ENCODE measurements around the gene GOLGA8B.
A peak's percentile ranks its signal among the peaks of the same experiment; 100 is the strongest.
"Not testable (repeated sequence)": the region's sequence is repeated elsewhere in the genome, so short reads cannot be mapped to it uniquely, and the experiment has no call there.

The GOLGA8B gene

GRCh38 chr15:34581687-34582460 lies 1.6 kb downstream of the GOLGA8B start:
- not testable (repeated sequence) for ATAC-seq, DNase-seq, H3K9me3 Mint-ChIP-seq
- peak overlapping the region; percentile 67 to 87 for H3K27ac Mint-ChIP-seq
- peaks cover 14% of the 10 kb centered on the region for H3K27me3 Mint-ChIP-seq
- H3K4me3 Mint-ChIP-seq = peak overlapping the region; percentile 89 to 93
- H3K4me1 Mint-ChIP-seq = peaks cover 68% of the 10 kb centered on the region

DNA sequence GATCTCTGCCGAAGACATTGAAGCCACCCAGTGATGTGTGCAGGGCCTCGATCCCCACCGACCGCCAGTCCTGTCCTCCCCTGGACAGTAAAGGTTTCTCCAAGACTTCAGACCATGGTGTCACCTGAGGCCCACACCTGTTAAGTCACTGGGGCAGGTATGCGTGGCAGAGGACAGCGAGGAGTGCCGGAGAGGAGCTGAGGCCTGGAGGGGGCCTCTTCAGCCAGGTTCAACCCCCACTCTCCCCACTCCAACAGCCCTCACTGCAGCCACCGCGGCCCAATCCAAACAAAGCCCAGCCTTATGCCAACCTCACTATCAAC lies 2.4 kb downstream of the GOLGA8B start:
- H3K9me3 Mint-ChIP-seq = no peaks in the 10 kb centered on the region
- H3K27ac Mint-ChIP-seq = no peak overlapping the region
- no peak for ATAC-seq
- peaks cover 77% of the 10 kb centered on the region for H3K4me1 Mint-ChIP-seq
- DNase-seq = no peak
- peaks cover 14% of the 10 kb centered on the region for H3K27me3 Mint-ChIP-seq
- peak overlapping the region in 1 of 2 donors; percentile 89 for H3K4me3 Mint-ChIP-seq

- H3K9me3 Mint-ChIP-seq, ATAC-seq, H3K4me3 Mint-ChIP-seq, H3K27ac Mint-ChIP-seq, DNase-seq: not testable (repeated sequence)
- Mint-ChIP-seq H3K27me3 (peaks cover 10% of the 10 kb centered on the region), H3K4me1 (peaks cover 81% of the 10 kb centered on the region)
These were observed 3.0 kb downstream of the GOLGA8B start for GRCh38 chr15:34580251-34581042.

DNA sequence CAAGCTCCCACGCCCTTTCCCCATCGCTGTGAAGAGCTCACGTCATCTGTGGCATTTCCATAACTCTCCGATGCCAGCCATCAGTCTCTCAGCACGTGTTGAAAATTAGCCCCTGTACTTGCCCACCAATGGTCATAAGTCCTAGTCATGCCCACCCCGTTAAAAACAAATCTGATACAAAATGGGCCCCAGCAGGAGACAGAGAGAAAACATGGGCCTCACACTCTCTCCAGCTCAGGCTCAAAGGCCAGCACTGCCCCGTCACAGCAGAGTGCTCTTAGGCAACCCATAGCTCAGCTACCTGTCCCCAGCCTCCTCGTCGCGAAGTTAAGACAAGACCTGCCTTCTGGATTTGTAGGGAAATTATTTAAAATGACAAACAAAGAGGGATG lies 5.2 kb downstream of the GOLGA8B start:
- Mint-ChIP-seq H3K9me3 (no peaks in the 10 kb centered on the region), H3K27ac (peak overlapping the region in 1 of 2 donors; percentile 45), H3K4me3 (peak overlapping the region; percentile 30 to 67), H3K27me3 (no peaks in the 10 kb centered on the region), H3K4me1 (peaks cover 80% of the 10 kb centered on the region)
- DNase-seq (no peak), ATAC-seq (no peak)

GRCh38 chr15:34577658-34578282 lies 5.7 kb downstream of the GOLGA8B start:
- Mint-ChIP-seq H3K27ac (peak overlapping the region in 1 of 2 donors; percentile 45), H3K4me1 (peaks cover 85% of the 10 kb centered on the region), H3K4me3 (peak overlapping the region in 1 of 2 donors; percentile 67)
- DNase-seq, H3K9me3 Mint-ChIP-seq, H3K27me3 Mint-ChIP-seq: not testable (repeated sequence)
- ATAC-seq = peak; percentile 75

GRCh38 chr15:34575035-34575434 lies 8.4 kb downstream of the GOLGA8B start:
- H3K9me3 Mint-ChIP-seq, H3K27me3 Mint-ChIP-seq, H3K27ac Mint-ChIP-seq, ATAC-seq, H3K4me3 Mint-ChIP-seq, DNase-seq: not testable (repeated sequence)
- H3K4me1 Mint-ChIP-seq = peaks cover 76% of the 10 kb centered on the region

GRCh38 chr15:34572921-34573320 lies 10.5 kb downstream of the GOLGA8B start:
- not testable (repeated sequence) for H3K27me3 Mint-ChIP-seq, ATAC-seq, H3K9me3 Mint-ChIP-seq, H3K4me3 Mint-ChIP-seq, DNase-seq
- peaks cover 67% of the 10 kb centered on the region for H3K4me1 Mint-ChIP-seq
- H3K27ac Mint-ChIP-seq = peak overlapping the region in 1 of 2 donors; percentile 19

- not testable (repeated sequence) for H3K27me3 Mint-ChIP-seq, DNase-seq, H3K9me3 Mint-ChIP-seq, H3K27ac Mint-ChIP-seq, H3K4me3 Mint-ChIP-seq, ATAC-seq
- peaks cover 67% of the 10 kb centered on the region for H3K4me1 Mint-ChIP-seq
These were observed 11.3 kb downstream of the GOLGA8B start for GRCh38 chr15:34572019-34572641.

GRCh38 chr15:34569670-34570396 lies 13.6 kb downstream of the GOLGA8B start:
- H3K4me1 Mint-ChIP-seq = peaks cover 55% of the 10 kb centered on the region
- not testable (repeated sequence) for H3K4me3 Mint-ChIP-seq, ATAC-seq, H3K27me3 Mint-ChIP-seq, H3K9me3 Mint-ChIP-seq, H3K27ac Mint-ChIP-seq, DNase-seq

GRCh38 chr15:34567174-34567573 lies 16.3 kb downstream of the GOLGA8B start:
- not testable (repeated sequence) for ATAC-seq

GRCh38 chr15:34564711-34565110 lies 18.7 kb downstream of the GOLGA8B start:
- H3K27ac Mint-ChIP-seq, H3K27me3 Mint-ChIP-seq, H3K4me3 Mint-ChIP-seq, H3K9me3 Mint-ChIP-seq, ATAC-seq, DNase-seq: not testable (repeated sequence)
- H3K4me1 Mint-ChIP-seq = peaks cover 28% of the 10 kb centered on the region

More at GRCh38 chr15:34567174-34567573, 16.3 kb downstream of the GOLGA8B start:
- not testable (repeated sequence) for H3K27me3 Mint-ChIP-seq, H3K9me3 Mint-ChIP-seq, DNase-seq
- H3K4me3 Mint-ChIP-seq = peak overlapping the region in 1 of 2 donors; percentile 10
- peak overlapping the region in 1 of 2 donors; percentile 55 for H3K27ac Mint-ChIP-seq
- H3K4me1 Mint-ChIP-seq = peaks cover 37% of the 10 kb centered on the region

DNA sequence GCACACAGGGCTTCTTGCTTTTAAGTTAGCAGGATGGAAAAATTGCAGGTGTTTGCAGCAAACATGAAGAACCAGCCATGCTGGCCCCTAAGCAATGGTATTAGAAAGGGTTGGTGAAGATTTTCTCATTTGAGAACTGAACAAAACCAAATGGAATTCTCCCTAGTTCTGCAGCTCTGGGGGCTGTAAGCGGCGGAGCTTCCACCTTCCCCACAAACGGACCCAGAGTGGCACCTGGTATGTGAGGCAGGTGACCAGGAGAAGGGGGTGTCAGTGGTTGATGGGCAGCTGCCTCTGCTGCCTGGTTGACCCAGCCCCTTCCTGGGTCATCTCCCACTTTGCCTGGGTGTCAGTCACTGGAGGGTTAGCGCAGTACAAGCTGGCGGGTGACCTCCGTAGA lies 22.6 kb downstream of the GOLGA8B start:
- not testable (repeated sequence) for ATAC-seq, DNase-seq, H3K9me3 Mint-ChIP-seq, H3K4me3 Mint-ChIP-seq, H3K27ac Mint-ChIP-seq, H3K27me3 Mint-ChIP-seq
- peaks cover 14% of the 10 kb centered on the region for H3K4me1 Mint-ChIP-seq

GRCh38 chr15:34559764-34560163 lies 23.7 kb downstream of the GOLGA8B start:
- not testable (repeated sequence) for H3K27ac Mint-ChIP-seq, DNase-seq, H3K27me3 Mint-ChIP-seq, H3K4me3 Mint-ChIP-seq, ATAC-seq, H3K9me3 Mint-ChIP-seq
- H3K4me1 Mint-ChIP-seq = peaks cover 11% of the 10 kb centered on the region

GRCh38 chr15:34555162-34555561 lies 28.3 kb downstream of the GOLGA8B start:
- DNase-seq, H3K27ac Mint-ChIP-seq, H3K9me3 Mint-ChIP-seq, H3K27me3 Mint-ChIP-seq, H3K4me3 Mint-ChIP-seq: not testable (repeated sequence)
- peak; percentile 69 for ATAC-seq
- H3K4me1 Mint-ChIP-seq = peaks cover 10% of the 10 kb centered on the region

DNA sequence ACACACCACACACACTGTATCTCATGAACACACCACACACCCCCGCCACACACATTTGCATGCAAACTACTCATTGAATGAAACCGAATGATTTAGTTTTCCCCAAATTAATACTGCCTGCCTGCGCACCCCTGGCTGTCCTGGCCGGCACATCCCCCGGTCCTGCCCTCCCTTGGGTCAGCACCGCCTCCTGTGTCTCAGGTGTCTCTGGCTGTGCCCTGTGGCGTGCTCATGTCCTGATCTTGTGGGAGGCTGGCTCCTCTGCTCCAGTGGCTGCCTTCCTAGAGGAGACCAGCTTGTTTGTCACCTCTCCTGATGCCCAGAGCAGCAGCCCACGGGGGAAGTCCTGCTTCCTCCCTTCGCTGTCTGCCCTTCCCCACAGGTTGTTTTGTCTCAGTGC lies 28.7 kb downstream of the GOLGA8B start:
- not testable (repeated sequence) for H3K27ac Mint-ChIP-seq, H3K4me3 Mint-ChIP-seq, ATAC-seq, H3K9me3 Mint-ChIP-seq, H3K27me3 Mint-ChIP-seq, DNase-seq
- H3K4me1 Mint-ChIP-seq = peaks cover 10% of the 10 kb centered on the region
